Hypothalamus (tissue), 51 donors: ENCODE results near the gene P3H2.
A peak's percentile ranks its signal among the peaks of the same experiment; 100 is the strongest.

Source experiments
- DNase-seq, 51 donors: peaks; one replicate each; lab custom pipeline; 2025; lab: John Stamatoyannopoulos, UW

Gene P3H2

GRCh38 chr3:190019844-190020243, 100.9 kb downstream of the P3H2 start:
- DNase-seq, result no peak

DNA sequence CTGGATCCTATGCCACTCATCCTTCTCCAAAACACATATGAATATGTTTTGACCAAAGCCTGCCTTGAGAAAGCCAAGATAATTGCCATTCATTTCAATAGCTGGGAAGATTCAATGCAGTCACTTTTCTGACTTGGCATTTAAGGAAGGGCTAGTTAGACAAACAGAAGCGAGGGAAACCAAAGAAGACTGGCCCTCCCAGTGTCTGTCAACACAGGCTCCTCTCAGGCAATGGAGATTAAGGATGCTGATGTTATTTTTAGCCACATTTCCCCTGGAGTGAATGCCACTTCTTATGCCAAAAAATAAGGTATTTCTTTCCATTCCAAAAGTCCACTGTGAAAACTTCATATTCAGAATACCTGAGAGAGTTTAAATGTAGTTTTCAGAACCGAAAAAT, 101.7 kb downstream of the P3H2 start:
- no peak for DNase-seq

GRCh38 chr3:190018460-190018859, 102.2 kb downstream of the P3H2 start:
- DNase-seq, result no peak

DNA sequence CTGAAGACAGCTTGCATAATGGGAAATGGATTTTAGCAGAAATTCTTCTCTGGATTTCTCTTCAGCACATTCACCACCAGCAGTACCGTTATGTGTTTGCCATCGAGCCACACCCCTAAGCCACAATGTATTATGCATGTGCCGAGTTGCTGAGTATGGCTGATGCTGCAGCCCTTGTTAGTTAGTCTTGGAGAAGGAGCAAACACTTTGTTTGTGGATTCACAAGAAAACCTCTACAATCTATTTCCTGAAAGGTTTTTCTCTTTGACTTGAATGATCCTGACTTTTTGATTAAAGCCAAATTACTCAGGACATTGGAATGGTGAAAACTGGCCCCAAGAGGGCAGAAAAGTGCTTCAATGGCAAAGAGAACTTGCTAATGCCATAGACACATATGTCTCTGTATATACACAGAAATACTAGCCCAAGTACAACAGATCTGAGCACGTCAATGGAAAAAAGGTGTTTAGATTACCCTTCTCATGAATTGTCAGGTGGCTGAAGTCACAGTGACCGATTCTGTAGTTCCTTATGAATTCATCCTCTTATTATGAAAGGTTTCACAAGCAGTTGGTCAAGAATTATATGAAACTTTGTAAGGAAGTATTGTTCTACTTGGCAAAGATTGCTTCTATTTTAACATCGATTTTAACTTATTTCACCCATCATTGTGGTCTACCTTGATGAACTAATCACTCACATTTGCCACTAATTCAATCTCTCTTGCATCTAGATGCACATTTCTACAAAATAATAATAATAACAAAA, 103.0 kb downstream of the P3H2 start:
- peak in 18 of 51 donors; percentile 0 to 43 (median 12) for DNase-seq

DNA sequence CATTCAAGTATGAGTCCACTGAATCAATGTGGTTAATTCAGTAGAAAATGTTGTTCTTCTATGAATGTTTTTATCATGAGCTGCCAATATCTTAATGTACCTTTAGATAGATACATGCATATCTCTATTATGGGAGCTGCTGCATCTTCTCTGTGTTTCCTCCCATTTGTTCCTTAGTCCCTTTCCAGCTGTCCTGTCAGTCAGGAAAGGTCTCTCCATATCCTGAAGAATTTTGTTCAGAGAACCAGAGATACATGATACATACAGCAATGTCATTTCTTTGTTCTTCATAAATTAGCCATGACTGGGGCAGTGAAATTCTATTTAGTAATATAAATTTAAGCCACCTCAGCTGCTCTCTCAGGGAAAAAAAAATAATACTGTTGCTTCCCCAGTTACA, 103.7 kb downstream of the P3H2 start:
- no peak for DNase-seq

- DNase-seq, result no peak
Measured at GRCh38 chr3:190014940-190015339, 105.8 kb downstream of the P3H2 start.

- no peak for DNase-seq
Measured at GRCh38 chr3:190013943-190014924, 106.5 kb downstream of the P3H2 start.

DNA sequence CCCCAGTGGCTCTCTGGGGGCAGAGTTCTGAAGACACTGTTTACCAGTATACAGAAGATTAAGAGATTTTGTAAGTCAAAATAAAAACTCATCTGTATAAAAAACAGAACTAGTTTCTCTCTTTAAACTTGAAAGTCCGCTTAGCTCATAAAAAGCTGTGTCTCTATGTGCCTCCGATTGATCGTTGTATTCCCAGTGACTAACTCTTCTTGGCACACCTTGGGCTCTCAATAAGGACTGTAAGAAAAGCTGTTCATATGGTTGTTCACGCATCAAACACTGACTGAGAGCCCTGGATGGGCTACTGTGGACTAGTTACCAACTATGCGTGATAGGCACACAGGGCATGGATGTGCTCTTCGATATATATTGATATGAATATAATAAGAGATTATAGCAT, 107.9 kb downstream of the P3H2 start:
- no peak for DNase-seq

- DNase-seq, result no peak
Measured at GRCh38 chr3:190012314-190012782, 108.3 kb downstream of the P3H2 start.

DNA sequence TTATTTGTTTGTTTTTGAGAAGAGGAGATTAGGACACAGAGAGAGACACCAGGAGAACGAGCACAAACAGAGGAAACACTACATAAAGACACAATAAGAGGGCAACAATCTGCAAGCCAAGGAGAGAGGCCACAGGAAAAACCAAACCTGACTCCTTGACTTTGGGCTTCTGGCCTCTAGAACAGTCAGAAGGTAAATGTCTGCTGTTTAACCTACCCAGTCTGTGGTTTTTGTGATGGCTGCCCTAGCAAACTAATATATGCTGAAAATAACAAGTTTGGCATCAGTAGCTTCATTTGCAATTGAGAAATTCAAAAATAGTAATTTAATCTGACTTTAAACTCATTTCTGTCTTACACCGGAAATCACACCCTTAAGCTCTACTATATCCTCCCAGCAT, 110.2 kb downstream of the P3H2 start:
- no peak for DNase-seq

GRCh38 chr3:190009614-190010013, 111.1 kb downstream of the P3H2 start:
- no peak for DNase-seq

DNA sequence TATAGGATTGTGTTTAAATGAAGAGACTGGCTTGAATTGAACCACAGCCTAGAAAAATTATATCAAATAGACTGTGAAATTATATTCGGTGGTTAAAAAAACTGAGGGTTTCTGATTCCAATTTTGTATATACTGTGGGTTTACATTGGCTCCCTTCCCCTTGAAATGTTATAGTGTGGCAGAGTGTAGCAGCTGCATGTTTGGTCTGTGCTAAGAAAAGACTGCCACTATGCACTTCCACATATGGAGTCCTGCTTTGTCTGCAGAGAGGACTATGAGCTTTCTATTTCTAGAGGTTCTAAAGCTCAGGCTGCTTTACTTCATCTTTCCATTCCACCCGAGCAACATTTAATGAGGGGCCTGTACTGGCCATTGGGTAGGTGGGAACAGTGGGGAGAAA, 112.3 kb downstream of the P3H2 start:
- DNase-seq, result no peak

- DNase-seq, result no peak
Measured at GRCh38 chr3:190005343-190006113, 115.2 kb downstream of the P3H2 start.

GRCh38 chr3:190004656-190005055, 116.0 kb downstream of the P3H2 start:
- no peak for DNase-seq

- no peak for DNase-seq
Measured at GRCh38 chr3:190003681-190004123, 117.0 kb downstream of the P3H2 start.

DNA sequence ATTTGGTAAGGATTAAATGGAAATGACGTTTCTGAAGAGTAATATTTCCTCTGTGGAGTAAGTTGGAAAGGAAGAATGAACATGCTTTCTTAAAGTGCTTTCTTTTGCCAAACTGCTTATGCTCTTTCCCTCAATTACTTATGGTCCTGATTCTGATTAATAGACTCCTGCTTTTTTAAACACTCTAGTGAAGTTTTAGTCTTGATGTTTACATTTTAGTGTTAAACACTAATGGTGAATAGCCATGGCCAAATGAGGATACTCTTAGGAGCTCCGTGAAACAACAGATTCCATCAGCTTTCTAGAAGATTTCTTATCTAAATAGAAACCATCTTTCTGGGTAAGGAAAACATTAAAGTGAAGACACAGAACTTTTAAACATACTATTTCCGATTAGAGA, 117.6 kb downstream of the P3H2 start:
- DNase-seq, result no peak

DNA sequence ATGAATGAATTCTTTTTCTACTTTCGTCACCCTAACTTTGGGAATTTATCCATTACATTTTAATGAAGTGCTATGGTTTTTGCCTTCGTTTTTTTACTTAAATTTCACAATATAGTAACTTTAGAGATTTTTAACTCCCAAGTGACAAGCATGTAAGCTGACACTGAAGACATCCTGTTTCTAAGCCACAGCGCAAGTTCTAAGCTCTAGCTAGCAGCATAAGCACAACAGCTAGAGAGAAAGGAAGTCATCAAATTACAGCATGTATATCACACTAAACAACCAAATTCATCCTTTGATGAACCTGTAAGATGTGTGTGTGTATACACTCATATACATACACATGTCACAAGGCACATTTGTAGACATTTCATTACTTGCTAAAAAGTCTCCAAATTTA, 119.3 kb downstream of the P3H2 start:
- DNase-seq, result no peak

DNA sequence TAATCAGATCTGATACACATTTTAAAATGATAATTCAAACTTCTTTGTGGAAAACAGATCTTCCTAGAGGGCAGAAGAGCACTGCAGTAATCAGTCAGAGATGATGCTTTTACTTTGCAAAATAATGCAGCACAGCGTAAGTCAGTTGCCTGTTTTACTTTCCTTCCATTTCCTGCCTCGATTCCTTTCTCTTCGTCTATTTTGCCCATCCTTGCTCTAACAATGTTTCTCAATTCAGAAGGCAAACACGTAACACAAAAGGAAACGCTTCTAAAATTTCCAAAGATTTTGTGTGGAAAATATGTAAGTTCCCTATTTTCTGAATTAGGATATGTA, 119.9 kb downstream of the P3H2 start:
- DNase-seq, result no peak

GRCh38 chr3:190000187-190000860, 120.4 kb downstream of the P3H2 start:
- no peak for DNase-seq

GRCh38 chr3:189999718-190000117, 121.0 kb downstream of the P3H2 start:
- no peak for DNase-seq
